Natural killer cell (primary cell): ENCODE results near the gene RAPGEF1. TPM values are rescaled to one million over a fixed set of nuclear protein-coding genes. Genes with fewer than 3 reads are reported as not detected.
A peak's percentile ranks its signal among the peaks of the same experiment; 100 is the strongest.

Source experiments
- ATAC-seq, 3 donors: fragments of 150-1000 bp in 2 of 3; fragments of 200-7000 bp in 1 of 3; cut with Tn5 transposase; 1 replicate in 1 of 3; 2 replicates in 2 of 3; pipeline ENCODE4 v1.10.0; 2021; ENCODE audit warnings: mild to moderate bottlenecking in 2 of 3, moderate library complexity in 2 of 3
- DNase-seq, 2 donors: peaks; one replicate each; pipeline versions ENCODE4 v3.0.0 to v3.0.0-alpha.2; 2013 to 2021; ENCODE audit warnings: mixed read lengths in 1 of 2
- H3K27ac ChIP-seq: one replicate; pipeline ENCODE4 v1.5.1; 2013; ENCODE audit warnings: mild to moderate bottlenecking, low read length
- H3K27me3 ChIP-seq: one replicate; pipeline ENCODE4 v1.6.1; 2013; ENCODE audit warnings: low read length; ENCODE audit not compliant: control insufficient read depth, insufficient read depth
- H3K36me3 ChIP-seq: one replicate; pipeline ENCODE4 v1.6.1; 2013; ENCODE audit warnings: low read length; ENCODE audit not compliant: control insufficient read depth, insufficient read depth
- H3K4me1 ChIP-seq: one replicate; pipeline ENCODE4 v1.6.1; 2013; ENCODE audit warnings: low read length; ENCODE audit not compliant: control insufficient read depth, insufficient read depth
- H3K4me3 ChIP-seq: one replicate; pipeline ENCODE4 v1.5.1; 2013; ENCODE audit warnings: low read length
- H3K9me3 ChIP-seq: one replicate; pipeline ENCODE4 v1.6.1; 2013; ENCODE audit warnings: low read length; ENCODE audit not compliant: control insufficient read depth, insufficient read depth
- H3K27ac Mint-ChIP-seq, 2 donors: one replicate each; pipeline ENCODE4 v1.8.0; 2022; ENCODE audit warnings: mild to moderate bottlenecking in 2 of 2, mixed read lengths in 2 of 2, moderate library complexity in 1 of 2
- H3K27me3 Mint-ChIP-seq, 2 donors: one replicate each; pipeline ENCODE4 v1.8.0; 2022; ENCODE audit warnings: low read depth in 2 of 2, mixed read lengths in 2 of 2
- H3K36me3 Mint-ChIP-seq: one replicate; pipeline ENCODE4 v1.8.0; 2022; ENCODE audit warnings: mixed read lengths
- H3K4me1 Mint-ChIP-seq, 2 donors: one replicate each; pipeline ENCODE4 v1.8.0; 2022; ENCODE audit warnings: mixed read lengths in 2 of 2
- H3K4me3 Mint-ChIP-seq: one replicate; pipeline ENCODE4 v1.8.0; 2022; ENCODE audit warnings: mild to moderate bottlenecking, moderate library complexity, mixed read lengths
- H3K9me3 Mint-ChIP-seq, 2 donors: one replicate each; pipeline ENCODE4 v1.8.0; 2022; ENCODE audit warnings: mixed read lengths in 2 of 2
- WGBS: methylation state at CpG from one replicate; pipeline ENCODE4 v1.1.7; 2013; ENCODE audit warnings: missing lambda C conversion rate; ENCODE audit not compliant: insufficient coverage; 5-methylcytosine and 5-hydroxymethylcytosine counted together
- intact Hi-C: fragments of 100-400 bp; cut with micrococcal nuclease; formaldehyde crosslinking; loops from one replicate; pipeline ENCODE4 v1.14.2; 2022
- total RNA-seq, 4 donors: library from RNA; stranded (reverse); fragments of 120-200 nt in 1 of 4; gene quantifications; one replicate each; pipeline versions ENCODE4 v1.2.3 to v1.2.4, GENCODE V29; 2013 to 2022
- TF ChIP-seq, protein P1 (sequence below): fragments of 200-600 bp; IDR thresholded peaks from one replicate; pipeline ENCODE4 v1.8.0; 2022; ENCODE audit warnings: antibody characterized with exemption

Gene RAPGEF1
- total RNA-seq, 3 donors from 2014 or later (not counting 1 experiment from before 2014, with no cell fraction given), result 210 to 224 (median 222) TPM

DNA sequence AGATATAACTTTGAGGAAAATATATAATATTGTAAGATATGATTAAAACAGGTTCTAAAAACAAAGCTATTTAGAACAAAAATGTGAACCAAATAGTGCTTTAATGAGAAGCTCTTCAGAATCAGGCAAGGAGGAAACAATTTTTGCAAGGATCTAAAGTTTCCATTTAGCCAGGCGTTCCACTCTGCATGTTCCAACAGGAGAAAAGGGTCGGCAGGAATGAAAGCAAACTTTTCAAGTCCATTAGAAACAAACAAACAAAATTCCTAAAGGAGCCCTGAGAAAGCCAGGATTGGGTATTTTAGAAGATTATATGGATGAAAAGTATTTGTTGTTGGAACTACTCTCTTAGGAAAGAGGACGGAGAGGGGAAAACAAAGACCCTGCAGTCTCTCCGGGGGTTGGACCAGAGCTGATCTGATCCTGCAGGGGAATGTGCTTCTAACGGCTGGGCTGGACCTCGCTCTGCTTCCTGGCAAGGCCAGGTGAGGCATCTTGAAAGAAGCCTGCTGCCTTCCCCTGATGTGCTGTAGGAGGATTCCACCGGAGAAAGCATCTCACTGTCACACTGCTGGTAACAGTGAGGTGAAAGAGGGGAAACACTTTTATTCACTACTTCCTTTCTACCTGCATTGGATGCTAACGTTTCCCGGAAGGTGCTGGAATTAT lies 100.0 kb downstream of the RAPGEF1 start:
- intact Hi-C loops, result no loop called here
- no peak for ATAC-seq
- H3K27me3 ChIP-seq, result no peaks in the 10 kb centered on the region
- 87% methylated on average over 7 of the region's 9 CpGs for WGBS
- H3K4me1 ChIP-seq, result peaks cover 27% of the 10 kb centered on the region
- no peak overlapping the region for H3K4me3 Mint-ChIP-seq
- no peak overlapping the region for H3K27ac Mint-ChIP-seq
- TF ChIP-seq, protein P1, sequence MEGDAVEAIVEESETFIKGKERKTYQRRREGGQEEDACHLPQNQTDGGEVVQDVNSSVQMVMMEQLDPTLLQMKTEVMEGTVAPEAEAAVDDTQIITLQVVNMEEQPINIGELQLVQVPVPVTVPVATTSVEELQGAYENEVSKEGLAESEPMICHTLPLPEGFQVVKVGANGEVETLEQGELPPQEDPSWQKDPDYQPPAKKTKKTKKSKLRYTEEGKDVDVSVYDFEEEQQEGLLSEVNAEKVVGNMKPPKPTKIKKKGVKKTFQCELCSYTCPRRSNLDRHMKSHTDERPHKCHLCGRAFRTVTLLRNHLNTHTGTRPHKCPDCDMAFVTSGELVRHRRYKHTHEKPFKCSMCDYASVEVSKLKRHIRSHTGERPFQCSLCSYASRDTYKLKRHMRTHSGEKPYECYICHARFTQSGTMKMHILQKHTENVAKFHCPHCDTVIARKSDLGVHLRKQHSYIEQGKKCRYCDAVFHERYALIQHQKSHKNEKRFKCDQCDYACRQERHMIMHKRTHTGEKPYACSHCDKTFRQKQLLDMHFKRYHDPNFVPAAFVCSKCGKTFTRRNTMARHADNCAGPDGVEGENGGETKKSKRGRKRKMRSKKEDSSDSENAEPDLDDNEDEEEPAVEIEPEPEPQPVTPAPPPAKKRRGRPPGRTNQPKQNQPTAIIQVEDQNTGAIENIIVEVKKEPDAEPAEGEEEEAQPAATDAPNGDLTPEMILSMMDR, result no peak
- DNase-seq, result no peak
- H3K4me3 ChIP-seq, result no peak overlapping the region
- H3K36me3 Mint-ChIP-seq, result no peaks in the 10 kb centered on the region
- H3K4me1 Mint-ChIP-seq, result peaks cover 38 to 44% of the 10 kb centered on the region in 2 donors
- peaks cover 59% of the 10 kb centered on the region for H3K36me3 ChIP-seq
- H3K9me3 Mint-ChIP-seq, result no peaks in the 10 kb centered on the region
- no peaks in the 10 kb centered on the region for H3K9me3 ChIP-seq
- no peak overlapping the region for H3K27ac ChIP-seq
- H3K27me3 Mint-ChIP-seq, result no peaks in the 10 kb centered on the region

DNA sequence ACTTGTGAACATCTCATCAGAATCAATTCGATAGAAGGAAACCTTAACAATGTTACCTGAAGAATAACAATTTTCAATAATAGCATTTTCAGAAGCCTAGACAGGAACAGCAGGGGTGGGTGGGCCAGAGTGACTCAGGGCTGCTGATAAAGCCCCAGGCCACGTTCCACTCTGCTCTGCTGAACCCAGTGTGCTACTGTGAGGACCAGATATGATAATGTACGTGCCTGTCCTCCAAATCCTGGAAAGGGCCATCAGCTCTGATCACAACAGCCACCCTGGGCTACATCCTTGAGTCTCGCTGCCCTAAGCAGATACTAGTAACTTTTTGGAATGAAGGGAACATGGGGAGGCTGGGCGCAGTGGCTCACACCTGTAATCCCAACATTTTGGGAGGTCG lies 103.3 kb downstream of the RAPGEF1 start:
- Histone ChIP-seq H3K27me3 (no peaks in the 10 kb centered on the region), H3K9me3 (no peaks in the 10 kb centered on the region), H3K4me1 (peaks cover 14% of the 10 kb centered on the region), H3K4me3 (no peak overlapping the region), H3K36me3 (peaks cover 41% of the 10 kb centered on the region), H3K27ac (no peak overlapping the region)
- Mint-ChIP-seq H3K4me1 (peaks cover 31 to 32% of the 10 kb centered on the region in 2 donors), H3K4me3 (no peak overlapping the region), H3K27ac (peak overlapping the region; percentile 87 to 92), H3K9me3 (no peaks in the 10 kb centered on the region), H3K27me3 (no peaks in the 10 kb centered on the region), H3K36me3 (no peaks in the 10 kb centered on the region)
- WGBS, result 95% methylated on average over 5 of the region's 6 CpGs
- ATAC-seq (no peak), DNase-seq (no peak)
- intact Hi-C loops, result no loop called here
- TF ChIP-seq, protein P1, result no peak

DNA sequence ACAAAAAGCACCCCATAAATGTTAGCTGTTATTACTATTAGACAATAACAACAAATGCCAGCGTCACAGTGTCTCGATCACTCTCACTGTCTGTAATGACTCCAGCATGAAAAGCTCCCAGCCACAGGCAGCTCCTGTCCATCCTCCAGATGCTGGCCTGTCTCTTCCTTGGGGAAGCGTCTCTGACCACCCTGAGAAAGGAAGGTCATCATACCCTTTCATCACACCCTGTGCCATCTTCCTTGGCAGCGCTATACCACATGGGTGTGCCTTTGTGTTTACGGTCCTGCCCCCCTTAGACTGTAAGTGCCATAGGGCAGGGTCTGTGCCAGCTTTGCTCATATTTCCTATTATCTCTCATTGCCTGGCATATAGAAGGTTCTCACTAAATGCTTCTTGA lies 104.0 kb downstream of the RAPGEF1 start:
- Mint-ChIP-seq H3K9me3 (no peaks in the 10 kb centered on the region), H3K27me3 (no peaks in the 10 kb centered on the region), H3K27ac (peak overlapping the region; percentile 87 to 92), H3K36me3 (no peaks in the 10 kb centered on the region), H3K4me3 (no peak overlapping the region), H3K4me1 (peaks cover 31 to 34% of the 10 kb centered on the region in 2 donors)
- TF ChIP-seq, protein P1, result no peak
- no peaks in the 10 kb centered on the region for H3K9me3 ChIP-seq
- DNase-seq, result no peak
- intact Hi-C loops, result no loop called here
- 71% methylated on average over 5 of the region's 5 CpGs for WGBS
- ATAC-seq, result peak in 2 of 3 donors; percentile 13 to 21
- no peaks in the 10 kb centered on the region for H3K27me3 ChIP-seq
- peaks cover 20% of the 10 kb centered on the region for H3K4me1 ChIP-seq
- no peak overlapping the region for H3K4me3 ChIP-seq
- peak overlapping the region; percentile 71 for H3K27ac ChIP-seq
- peaks cover 37% of the 10 kb centered on the region for H3K36me3 ChIP-seq

DNA sequence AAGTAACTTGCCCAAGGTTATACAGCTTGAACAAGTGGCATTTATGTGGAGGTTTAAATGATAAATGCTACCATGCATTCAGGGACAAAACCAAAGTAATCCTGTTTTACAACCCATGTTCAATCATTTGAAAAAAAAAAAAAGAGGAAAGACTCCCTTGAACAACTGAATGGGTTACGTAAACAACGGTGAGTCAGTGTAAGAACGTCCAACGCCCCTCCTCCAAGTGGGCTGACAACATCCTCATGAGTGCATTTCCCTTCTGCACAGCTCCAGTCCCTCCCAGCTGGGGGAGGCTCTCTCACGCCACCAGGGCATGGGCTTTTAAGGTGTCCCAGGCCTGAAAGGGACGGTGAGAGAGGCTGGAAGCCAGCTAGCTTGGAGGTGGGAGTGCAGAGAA lies 104.6 kb downstream of the RAPGEF1 start:
- TF ChIP-seq, protein P1, result no peak
- Mint-ChIP-seq H3K27me3 (no peaks in the 10 kb centered on the region), H3K4me3 (no peak overlapping the region), H3K36me3 (no peaks in the 10 kb centered on the region), H3K4me1 (peaks cover 36% of the 10 kb centered on the region in 2 donors), H3K9me3 (no peaks in the 10 kb centered on the region), H3K27ac (peak overlapping the region; percentile 87 to 92)
- intact Hi-C loops, result no loop called here
- peak; percentile 58 to 91 for DNase-seq
- Histone ChIP-seq H3K4me1 (peaks cover 26% of the 10 kb centered on the region), H3K27me3 (no peaks in the 10 kb centered on the region), H3K27ac (peak overlapping the region; percentile 71), H3K4me3 (no peak overlapping the region), H3K36me3 (peaks cover 34% of the 10 kb centered on the region), H3K9me3 (no peaks in the 10 kb centered on the region)
- WGBS, result 23% methylated on average over 6 of the region's 6 CpGs
- peak; percentile 94 to 99 (median 97) for ATAC-seq
